Testis (tissue), 3 donors: ENCODE results near the gene ZNF69. TPM values are rescaled to one million over a fixed set of nuclear protein-coding genes. Genes with fewer than 3 reads are reported as not detected.
"Not testable (repeated sequence)": the region's sequence is repeated elsewhere in the genome, so short reads cannot be mapped to it uniquely, and the experiment has no call there.

Source experiments
- DNase-seq: peaks from one replicate; pipeline ENCODE4 v3.0.0-alpha.2; 2019
- H3K27ac ChIP-seq, 2 donors: fragments of 200-600 bp; sonication (generic); one replicate each; pipeline ENCODE4 v1.5.1; 2019
- H3K27me3 ChIP-seq: fragments of 200-600 bp; sonication (generic); one replicate; pipeline ENCODE4 v1.5.1; 2019
- H3K36me3 ChIP-seq: fragments of 200-600 bp; sonication (generic); one replicate; pipeline ENCODE4 v1.5.1; 2017; ENCODE audit warnings: low read depth; ENCODE audit errors: missing control alignments
- H3K4me1 ChIP-seq: fragments of 200-600 bp; sonication (generic); one replicate; pipeline ENCODE4 v1.5.1; 2019
- H3K4me3 ChIP-seq, 2 donors: fragments of 200-600 bp; sonication (generic); one replicate each; pipeline ENCODE4 v1.5.1; 2017 to 2019
- H3K9me3 ChIP-seq: fragments of 200-600 bp; sonication (generic); one replicate; pipeline ENCODE4 v1.5.1; 2017
- POLR2A ChIP-seq: fragments of 450-650 bp; IDR thresholded peaks from one replicate; pipeline ENCODE4 v1.6.1; 2017; ENCODE audit warnings: antibody characterized with exemption, mild to moderate bottlenecking, moderate library complexity
- WGBS, 2 donors: methylation state at CpG; one replicate each; pipeline ENCODE4 v1.1.5; 2018; 5-methylcytosine and 5-hydroxymethylcytosine counted together
- intact Hi-C: fragments of 100-400 bp; cut with DNase I; formaldehyde crosslinking; loops from one replicate; pipeline ENCODE4 v1.15.1; 2023; ENCODE audit warnings: low total_unique reads
- polyA plus RNA-seq: library from polyadenylated mRNA; stranded (reverse); fragments of 350-450 nt; fragmentation: Illumina TruSeq; extraction: RNeasy Lipid Tissue Mini Kit (QIAGEN cat#74804); gene quantifications from one replicate; pipeline ENCODE4 v1.2.3, GENCODE V29; 2014; ENCODE audit warnings: low read depth, low replicate concordance; ENCODE audit not compliant: insufficient read depth
- total RNA-seq, 2 donors: library from RNA; depleted of rRNA; stranded (reverse); fragments of >200 nt; gene quantifications; one replicate each; pipeline ENCODE4 v1.2.3, GENCODE V29; 2016
- TF ChIP-seq, protein P1 (sequence below), 3 experiments: fragments of 450-650 bp in 2 of 3; fragments of 200-600 bp in 1 of 3; sonication (generic) in 1 of 3; IDR thresholded peaks; one replicate each; pipeline ENCODE4 v1.5.1; 2016 to 2019; ENCODE audit warnings: antibody characterized with exemption in 3 of 3, mild to moderate bottlenecking in 2 of 3, moderate library complexity in 1 of 3

The ZNF69 gene
- total and polyA plus RNA-seq, 3 donors from 2014 or later = 2.5 to 39.8 (median 31.7) TPM

GRCh38 chr19:11848594-11849469 is 38.8 kb upstream of the ZNF69 start, which contains the start of gene ZNF439:
TSS of gene ZNF439 (plus strand) at chr19:11848726. CDS start at chr19:11848868, 142 bp downstream.
- 0% methylated on average over 24 to 57 of the region's 59 CpGs for WGBS, 2 donors
- peak within 1 kb of the TSS; percentile 71 to 83 for H3K27ac ChIP-seq
- no peaks in the 10 kb centered on the region for H3K27me3 ChIP-seq
- DNase-seq = peak; percentile 98
- TF ChIP-seq, protein P1, sequence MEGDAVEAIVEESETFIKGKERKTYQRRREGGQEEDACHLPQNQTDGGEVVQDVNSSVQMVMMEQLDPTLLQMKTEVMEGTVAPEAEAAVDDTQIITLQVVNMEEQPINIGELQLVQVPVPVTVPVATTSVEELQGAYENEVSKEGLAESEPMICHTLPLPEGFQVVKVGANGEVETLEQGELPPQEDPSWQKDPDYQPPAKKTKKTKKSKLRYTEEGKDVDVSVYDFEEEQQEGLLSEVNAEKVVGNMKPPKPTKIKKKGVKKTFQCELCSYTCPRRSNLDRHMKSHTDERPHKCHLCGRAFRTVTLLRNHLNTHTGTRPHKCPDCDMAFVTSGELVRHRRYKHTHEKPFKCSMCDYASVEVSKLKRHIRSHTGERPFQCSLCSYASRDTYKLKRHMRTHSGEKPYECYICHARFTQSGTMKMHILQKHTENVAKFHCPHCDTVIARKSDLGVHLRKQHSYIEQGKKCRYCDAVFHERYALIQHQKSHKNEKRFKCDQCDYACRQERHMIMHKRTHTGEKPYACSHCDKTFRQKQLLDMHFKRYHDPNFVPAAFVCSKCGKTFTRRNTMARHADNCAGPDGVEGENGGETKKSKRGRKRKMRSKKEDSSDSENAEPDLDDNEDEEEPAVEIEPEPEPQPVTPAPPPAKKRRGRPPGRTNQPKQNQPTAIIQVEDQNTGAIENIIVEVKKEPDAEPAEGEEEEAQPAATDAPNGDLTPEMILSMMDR (IDR thresholded peaks at IDR 0.05) = no peak
- no peak for TF ChIP-seq POLR2A
- no peaks in the 10 kb centered on the region for H3K9me3 ChIP-seq
- H3K4me1 ChIP-seq = peaks cover 16% of the 10 kb centered on the region
- no peaks in the 10 kb centered on the region for H3K36me3 ChIP-seq
- intact Hi-C loops = no loop called here
- peak within 1 kb of the TSS; percentile 63 to 73 for H3K4me3 ChIP-seq

DNA sequence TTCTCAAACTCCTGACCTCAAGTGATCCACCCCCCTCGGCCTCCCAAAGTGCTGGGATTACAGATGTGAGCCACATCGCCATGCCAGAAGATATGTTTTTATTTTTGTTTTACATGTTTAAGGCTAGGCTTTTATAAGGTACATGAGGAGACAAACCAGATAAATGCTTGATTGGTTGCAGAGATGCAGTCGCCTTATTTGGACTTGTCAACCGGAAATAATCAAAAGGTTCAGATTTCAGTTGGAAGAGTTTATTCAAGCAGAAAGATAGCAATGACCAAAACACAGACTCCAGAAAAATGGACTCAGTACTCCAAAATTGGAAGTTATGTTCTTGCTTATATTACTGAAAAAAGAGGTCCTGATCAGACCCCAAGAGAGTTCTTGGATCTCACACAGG is 37.3 kb upstream of the ZNF69 start:
- H3K9me3 ChIP-seq, H3K27ac ChIP-seq, intact Hi-C loops, H3K4me3 ChIP-seq, H3K36me3 ChIP-seq, H3K27me3 ChIP-seq, DNase-seq: not testable (repeated sequence)
- WGBS, 2 donors = 87 to 89% methylated on average over 4 of the region's 4 CpGs
- H3K4me1 ChIP-seq = peaks cover 12% of the 10 kb centered on the region

DNA sequence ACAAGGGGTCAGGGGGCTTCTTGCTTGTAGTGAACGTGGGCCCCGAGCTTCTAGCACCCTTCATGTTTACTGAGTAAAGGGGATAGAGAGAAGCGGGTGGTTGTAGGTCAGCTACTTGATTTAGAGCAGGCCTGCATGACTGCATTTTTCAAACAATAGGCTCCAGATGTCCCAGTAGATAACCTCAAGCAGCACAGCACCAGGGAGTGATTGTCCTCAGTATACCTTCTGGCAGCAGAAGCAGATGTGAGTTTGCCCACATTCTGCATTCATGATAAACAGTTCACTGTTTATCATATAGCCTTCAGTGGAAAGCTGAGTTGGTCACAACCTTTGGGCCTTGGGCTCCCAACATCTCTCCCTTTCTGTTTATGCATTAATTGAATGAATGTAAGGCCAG is 34.2 kb upstream of the ZNF69 start:
- no peak overlapping the region for H3K27ac ChIP-seq
- H3K36me3 ChIP-seq = no peaks in the 10 kb centered on the region
- H3K4me3 ChIP-seq = no peak overlapping the region
- TF ChIP-seq POLR2A = no peak
- TF ChIP-seq, protein P1 (IDR thresholded peaks at IDR 0.05) = no peak
- intact Hi-C loops = no loop called here
- peaks cover 12% of the 10 kb centered on the region for H3K4me1 ChIP-seq
- no peaks in the 10 kb centered on the region for H3K27me3 ChIP-seq
- no peak for DNase-seq
- 90 to 99% methylated on average over 3 of the region's 3 CpGs for WGBS, 2 donors
- no peaks in the 10 kb centered on the region for H3K9me3 ChIP-seq

GRCh38 chr19:11856596-11857250 is 30.9 kb upstream of the ZNF69 start:
- Histone ChIP-seq H3K4me3 (no peak overlapping the region), H3K36me3 (no peaks in the 10 kb centered on the region), H3K9me3 (no peaks in the 10 kb centered on the region), H3K27ac (no peak overlapping the region), H3K27me3 (no peaks in the 10 kb centered on the region), H3K4me1 (no peaks in the 10 kb centered on the region)
- no peak for DNase-seq
- 79 to 87% methylated on average over 12 of the region's 12 CpGs for WGBS, 2 donors
- TF ChIP-seq POLR2A = no peak
- TF ChIP-seq, protein P1 (IDR thresholded peaks at IDR 0.05) = no peak
- intact Hi-C loops = no loop called here

DNA sequence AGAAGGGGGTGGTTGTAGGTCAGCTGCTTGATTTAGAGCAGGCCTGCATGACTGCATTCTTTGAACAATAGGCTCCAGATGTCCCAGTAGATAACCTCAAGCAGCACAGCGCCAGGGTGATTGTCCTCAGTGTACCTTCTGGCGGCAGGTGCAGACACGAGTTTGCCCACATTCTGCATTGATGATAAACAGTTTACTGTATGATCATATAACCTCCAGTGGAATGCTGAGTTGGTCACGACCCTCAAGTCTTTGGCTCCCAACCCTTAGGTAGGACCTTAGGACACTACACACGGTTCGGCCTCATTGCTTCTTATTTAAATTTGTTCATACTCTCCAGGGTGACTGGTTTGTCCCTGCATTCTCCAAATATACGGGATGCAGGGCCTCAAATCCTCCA is 26.9 kb upstream of the ZNF69 start:
- TF ChIP-seq POLR2A = no peak
- H3K4me3 ChIP-seq = no peak overlapping the region
- no peaks in the 10 kb centered on the region for H3K9me3 ChIP-seq
- H3K36me3 ChIP-seq = no peaks in the 10 kb centered on the region
- 97% methylated on average over 7 of the region's 7 CpGs for WGBS, 2 donors
- no peak overlapping the region for H3K27ac ChIP-seq
- no peaks in the 10 kb centered on the region for H3K4me1 ChIP-seq
- no peaks in the 10 kb centered on the region for H3K27me3 ChIP-seq
- no peak for DNase-seq
- intact Hi-C loops = no loop called here
